Heart left ventricle (tissue), 13 donors: Measurements from ENCODE around the gene TEX29.

ENCODE experiments used
- CTCF ChIP-seq, 12 donors: fragments of 200-600 bp; sonication (generic) in 4 of 12; IDR thresholded peaks; one replicate each; pipeline versions ENCODE4 v1.5.0 to v1.8.0; 2018 to 2022; ENCODE audit warnings: antibody characterized with exemption in 12 of 12, mild to moderate bottlenecking in 5 of 12
- POLR2A ChIP-seq, 2 donors: fragments of 450-650 bp; IDR thresholded peaks; one replicate each; pipeline ENCODE4 v1.6.1; 2017; ENCODE audit warnings: antibody characterized with exemption in 2 of 2, mild to moderate bottlenecking in 2 of 2, moderate library complexity in 2 of 2
- donor health status: ischemic (EF 13 %, LVEDD 7.1; RV severe dilation, severe dysfunction).
- donor health status: DM: no; HTN: yes; CAD: no.
- donor health status: DM: no; HTN: no; CAD: no.
- donor health status: ischemic (EF 25% LVEDD 6.9; RV normal size, moderate dysfunction).
- donor health status: ischemic (EF 25% LVEDD 5.7; RV mildly dilated, moderate dysfunction).
- donor health status: ischemic (EF 35%, LVEDD 5.7; RV mildly dilated, moderate dysfunction).
- donor health status: nonischemic (EF 11% LVEDD 7.7; RV severe dilation, severe dysfunction).
- donor health status: DM: yes; HTN: yes; CAD: no.
- donor health status: PGD.
- donor health status: ischemic (EF 29% LVEDD 5.4; RV normal size, mild dysfunction).
- donor health status: nonischemic (EF 23%, LVEDD 6.1; RV moderate dilation, normal function).

GRCh38 chr13:111270765-111271698, 49.4 kb upstream of the TEX29 start:
- TF ChIP-seq CTCF (IDR thresholded peaks at IDR 0.05) (no peak), POLR2A (IDR thresholded peaks at IDR 0.05) (no peak)
